ENCODE results near the gene DCANP1.

- TF ChIP-seq YY1 (IDR thresholded peaks at IDR 0.05; ENCODE audit: insufficient read depth, insufficient replicate concordance, low read depth, low read length) (no peak), POLR2AphosphoS5 (IDR thresholded peaks at IDR 0.05; ENCODE audit: low read depth, low read length) (no peak), PRDM15 (CRISPR knock-in tag; IDR thresholded peaks at IDR 0.05) (no peak), ZNF296 (CRISPR knock-in tag; conservative IDR thresholded peaks at IDR 0.05) (no peak), USF2 (IDR thresholded peaks at IDR 0.05; ENCODE audit: low read depth, low read length) (no peak), USF2 (CRISPR knock-in tag; IDR thresholded peaks at IDR 0.05; ENCODE audit: borderline replicate concordance) (no peak), MTA1 (CRISPR knock-in tag; IDR thresholded peaks at IDR 0.05; ENCODE audit: borderline replicate concordance) (no peak)
- TF ChIP-seq, protein P1, sequence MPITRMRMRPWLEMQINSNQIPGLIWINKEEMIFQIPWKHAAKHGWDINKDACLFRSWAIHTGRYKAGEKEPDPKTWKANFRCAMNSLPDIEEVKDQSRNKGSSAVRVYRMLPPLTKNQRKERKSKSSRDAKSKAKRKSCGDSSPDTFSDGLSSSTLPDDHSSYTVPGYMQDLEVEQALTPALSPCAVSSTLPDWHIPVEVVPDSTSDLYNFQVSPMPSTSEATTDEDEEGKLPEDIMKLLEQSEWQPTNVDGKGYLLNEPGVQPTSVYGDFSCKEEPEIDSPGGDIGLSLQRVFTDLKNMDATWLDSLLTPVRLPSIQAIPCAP (CRISPR knock-in tag; IDR thresholded peaks at IDR 0.05; ENCODE audit: low read depth) = no peak
Measured at GRCh38 chr5:135443161-135443960, 3.8 kb downstream of the DCANP1 start.

All from HepG2 (cell line).